HCT116 (cell line): ENCODE results near the gene MCTP2. TPM values are rescaled to one million over a fixed set of nuclear protein-coding genes. Genes with fewer than 3 reads are reported as not detected.

Source experiments
- ATAC-seq: fragments of 200-7000 bp; cut with Tn5 transposase; 2 replicates; pipeline ENCODE4 v1.9.1; 2020; ENCODE audit warnings: mild to moderate bottlenecking, moderate library complexity
- BruUV-seq: library from RNA; stranded (reverse); fragments of 400-500 nt; replicated peaks from 2 replicates; lab custom pipeline; 2021; lab: Mats Ljungman, UMichigan
- CTCF ChIA-PET: fragments of 300-600 bp; sonication (Branson Sonifier 250); formaldehyde crosslinking; loops from one replicate; lab custom pipeline; 2021; ENCODE audit warnings: antibody characterized with exemption; lab: Charles Lee
- POLR2A ChIA-PET: fragments of 300-600, 350-600 bp; sonication (Branson Sonifier 250); formaldehyde crosslinking; loops from one replicate; lab custom pipeline; 2021; ENCODE audit warnings: antibody characterized with exemption; lab: Charles Lee
- RAD21 ChIA-PET, 2 experiments: fragments of 300-600 bp; sonication (Branson Sonifier 250); formaldehyde crosslinking; loops; one replicate each; lab custom pipeline; 2023; ENCODE audit warnings: low total read pairs in 2 of 2; ENCODE audit not compliant: uncharacterized antibody in 2 of 2, unreplicated experiment in 2 of 2, low non-redundant PET in 1 of 2; lab: Charles Lee
- DNase-seq: peaks from one replicate; pipeline ENCODE4 v3.0.0-alpha.2; 2010; ENCODE audit warnings: low read depth, low spot score
- H2AFZ ChIP-seq: fragments of 200-600 bp; shearing (Covaris generic), sonication (generic); 2 replicates; pipeline ENCODE4 v1.6.1; 2017; ENCODE audit warnings: low read depth, mixed run types, mixed read lengths, antibody characterized with exemption, low read length; ENCODE audit not compliant: poor library complexity, severe bottlenecking
- H3K27ac ChIP-seq: 2 replicates; pipeline ENCODE4 v1.5.1; 2012; ENCODE audit warnings: low read depth, low read length
- H3K27me3 ChIP-seq: fragments of 200-600 bp; sonication (generic); 2 replicates; pipeline ENCODE4 v1.6.1; 2016; ENCODE audit warnings: mixed run types, low read length, mixed read lengths; ENCODE audit not compliant: insufficient read depth
- H3K36me3 ChIP-seq, 2 experiments: fragments of 200-500 bp in 1 of 2; fragments of 200-600 bp in 1 of 2; sonication (Bioruptor generic) in 1 of 2; sonication (generic) in 1 of 2; 2 replicates each; pipeline versions ENCODE4 v1.5.1 to v1.6.1; 2014 to 2016; ENCODE audit warnings: low read length in 2 of 2, inconsistent platforms in 1 of 2, mixed read lengths in 1 of 2, mixed run types in 1 of 2; ENCODE audit not compliant: insufficient read depth in 2 of 2, control insufficient read depth in 1 of 2
- H3K4me1 ChIP-seq, 2 experiments: fragments of 200-600 bp in 1 of 2; sonication (generic) in 1 of 2; 2 replicates each; pipeline versions ENCODE4 v1.5.1 to v1.6.1; 2012 to 2017; ENCODE audit warnings: low read length in 2 of 2, inconsistent platforms in 1 of 2, mild to moderate bottlenecking in 1 of 2, mixed read lengths in 1 of 2, mixed run types in 1 of 2, moderate library complexity in 1 of 2; ENCODE audit not compliant: insufficient read depth in 2 of 2, control insufficient read depth in 1 of 2
- H3K4me2 ChIP-seq: fragments of 200-600 bp; sonication (generic); 2 replicates; pipeline ENCODE4 v1.6.1; 2017; ENCODE audit warnings: mixed run types, low read length, mixed read lengths
- H3K4me3 ChIP-seq, 2 experiments: fragments of 200-600 bp in 1 of 2; sonication (generic) in 1 of 2; replicated peaks in 1 of 2; 2 replicates each; pipeline ENCODE4 v1.5.1; 2011 to 2016; ENCODE audit warnings: low read length in 2 of 2, control low read depth in 1 of 2, low read depth in 1 of 2, mild to moderate bottlenecking in 1 of 2, mixed read lengths in 1 of 2, mixed run types in 1 of 2
- H3K79me2 ChIP-seq: fragments of 200-600 bp; sonication (generic); 2 replicates; pipeline ENCODE4 v1.6.1; 2017; ENCODE audit warnings: mild to moderate bottlenecking, mixed run types, low read length, moderate library complexity, mixed read lengths; ENCODE audit not compliant: insufficient read depth
- H3K9ac ChIP-seq: fragments of 200-600 bp; sonication (generic); 2 replicates; pipeline ENCODE4 v1.6.1; 2016; ENCODE audit warnings: low read length, mixed read lengths
- H3K9me2 ChIP-seq: fragments of 200-600 bp; sonication (generic), shearing (Covaris generic); 2 replicates; pipeline ENCODE4 v1.6.1; 2017; ENCODE audit warnings: mixed run types, mild to moderate bottlenecking, moderate library complexity; ENCODE audit not compliant: insufficient read depth
- H3K9me3 ChIP-seq, 2 experiments: fragments of 200-500 bp in 1 of 2; fragments of 200-600 bp in 1 of 2; sonication (Bioruptor generic) in 1 of 2; sonication (generic) in 1 of 2; 2 replicates each; pipeline ENCODE4 v1.6.1; 2014 to 2017; ENCODE audit warnings: low read length in 2 of 2, mixed read lengths in 2 of 2, inconsistent platforms in 1 of 2, low read depth in 1 of 2, mild to moderate bottlenecking in 1 of 2, mixed run types in 1 of 2, moderate library complexity in 1 of 2; ENCODE audit not compliant: control insufficient read depth in 1 of 2, insufficient read depth in 1 of 2
- H4K20me1 ChIP-seq: fragments of 200-600 bp; sonication (generic), shearing (Covaris generic); 2 replicates; pipeline ENCODE4 v1.6.1; 2017; ENCODE audit warnings: mixed run types, mild to moderate bottlenecking, moderate library complexity; ENCODE audit not compliant: insufficient read depth
- ELF1 ChIP-seq: IDR thresholded peaks from 2 replicates; pipeline ENCODE4 v1.6.1; 2012; ENCODE audit warnings: low read depth, borderline replicate concordance
- EZH2 ChIP-seq: fragments of 200-600 bp; sonication (generic); IDR thresholded peaks from 2 replicates; pipeline ENCODE4 v1.6.1; 2017; ENCODE audit warnings: antibody characterized with exemption, mixed run types
- EZH2phosphoT487 ChIP-seq: fragments of 200-600 bp; IDR thresholded peaks from 2 replicates; pipeline ENCODE4 v1.6.1; 2018; ENCODE audit warnings: antibody characterized with exemption, borderline replicate concordance
- JUND ChIP-seq: IDR thresholded peaks from 2 replicates; pipeline ENCODE4 v1.6.1; 2012
- SIN3A ChIP-seq: IDR thresholded peaks from 2 replicates; pipeline ENCODE4 v1.6.1; 2012; ENCODE audit warnings: low read depth
- SP1 ChIP-seq: IDR thresholded peaks from 2 replicates; pipeline ENCODE4 v1.6.1; 2012; ENCODE audit warnings: low read depth
- ZFX ChIP-seq: fragments of 450-650 bp; IDR thresholded peaks from 2 replicates; pipeline ENCODE4 v1.6.1; 2017
- ZNF274 ChIP-seq: fragments of 200-500 bp; sonication (Bioruptor generic); IDR thresholded peaks from 2 replicates; pipeline ENCODE4 v1.6.1; 2014; ENCODE audit warnings: mild to moderate bottlenecking, low read depth, low read length, inconsistent platforms
- intact Hi-C: fragments of 100-400 bp; cut with micrococcal nuclease; formaldehyde crosslinking; loops from 2 replicates; pipeline ENCODE4 v1.10.0; 2022
- total RNA-seq: library from RNA; stranded (reverse); gene quantifications from one replicate; pipeline ENCODE4 v1.2.1, GENCODE V29; 2021; ENCODE audit not compliant: unreplicated experiment
- TF ChIP-seq, protein P1 (sequence below), 3 experiments: fragments of 200-600 bp in 1 of 3; sonication (generic) in 1 of 3; IDR thresholded peaks in 2 of 3; conservative IDR thresholded peaks in 1 of 3; 2 replicates each; pipeline ENCODE4 v1.5.1; 2012 to 2017; ENCODE audit warnings: low read depth in 2 of 3, low read length in 2 of 3, antibody characterized with exemption in 1 of 3, borderline replicate concordance in 1 of 3, control low read depth in 1 of 3, mild to moderate bottlenecking in 1 of 3, mixed read lengths in 1 of 3, mixed run types in 1 of 3, moderate library complexity in 1 of 3; ENCODE audit not compliant: insufficient read depth in 1 of 3
- TF ChIP-seq, protein P2 (sequence below): IDR thresholded peaks from 2 replicates; pipeline ENCODE4 v1.6.1; 2012; ENCODE audit warnings: low read depth
- TF ChIP-seq, protein P3 (sequence below): IDR thresholded peaks from 2 replicates; pipeline ENCODE4 v1.6.1; 2011; ENCODE audit warnings: mild to moderate bottlenecking, low read length, moderate library complexity; ENCODE audit not compliant: insufficient replicate concordance; ENCODE audit errors: extremely low read depth

The MCTP2 gene
- total RNA-seq, 1 experiment from 2014 or later = 12.9 TPM

DNA sequence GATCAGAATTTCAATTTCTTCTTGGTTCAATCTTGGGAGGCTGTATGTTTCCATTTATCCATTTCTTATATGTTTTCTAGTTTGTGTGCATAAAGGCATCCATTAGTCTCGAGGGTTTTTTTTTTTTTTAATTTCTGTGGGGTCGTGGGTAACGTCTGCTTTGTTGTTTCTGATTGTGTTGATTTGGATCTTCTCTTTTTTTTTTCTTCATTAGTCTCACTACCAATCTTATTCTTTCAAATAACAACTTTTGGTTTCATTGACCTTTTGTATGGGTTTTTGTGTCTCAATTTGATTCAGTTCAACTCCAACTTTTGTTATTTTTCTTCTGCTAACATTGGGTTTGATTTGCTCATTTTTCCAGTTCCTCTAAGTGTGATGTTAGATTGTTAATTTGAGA lies 48.9 kb downstream of the MCTP2 start:
- H3K4me2 ChIP-seq = no peak overlapping the region
- H3K9me2 ChIP-seq = no peaks in the 10 kb centered on the region
- ChIA-PET POLR2A (no interaction called here), RAD21 (no interaction called here), CTCF (no interaction called here)
- no TSS peak for BruUV-seq
- H3K9ac ChIP-seq = no peak overlapping the region
- no peaks in the 10 kb centered on the region for H4K20me1 ChIP-seq
- DNase-seq (no peak), ATAC-seq (no peak)
- H3K4me3 ChIP-seq = no peak overlapping the region
- no peaks in the 10 kb centered on the region for H3K79me2 ChIP-seq
- H3K4me1 ChIP-seq = no peaks in the 10 kb centered on the region
- no peaks in the 10 kb centered on the region for H3K36me3 ChIP-seq
- no peaks in the 10 kb centered on the region for H3K9me3 ChIP-seq
- no peak overlapping the region for H3K27ac ChIP-seq
- no peak overlapping the region for H2AFZ ChIP-seq
- H3K27me3 ChIP-seq = no peaks in the 10 kb centered on the region
- no peak for TF ChIP-seq SIN3A
- TF ChIP-seq ZNF274 = no peak
- no peak for TF ChIP-seq EZH2
- intact Hi-C loops = no loop called here

DNA sequence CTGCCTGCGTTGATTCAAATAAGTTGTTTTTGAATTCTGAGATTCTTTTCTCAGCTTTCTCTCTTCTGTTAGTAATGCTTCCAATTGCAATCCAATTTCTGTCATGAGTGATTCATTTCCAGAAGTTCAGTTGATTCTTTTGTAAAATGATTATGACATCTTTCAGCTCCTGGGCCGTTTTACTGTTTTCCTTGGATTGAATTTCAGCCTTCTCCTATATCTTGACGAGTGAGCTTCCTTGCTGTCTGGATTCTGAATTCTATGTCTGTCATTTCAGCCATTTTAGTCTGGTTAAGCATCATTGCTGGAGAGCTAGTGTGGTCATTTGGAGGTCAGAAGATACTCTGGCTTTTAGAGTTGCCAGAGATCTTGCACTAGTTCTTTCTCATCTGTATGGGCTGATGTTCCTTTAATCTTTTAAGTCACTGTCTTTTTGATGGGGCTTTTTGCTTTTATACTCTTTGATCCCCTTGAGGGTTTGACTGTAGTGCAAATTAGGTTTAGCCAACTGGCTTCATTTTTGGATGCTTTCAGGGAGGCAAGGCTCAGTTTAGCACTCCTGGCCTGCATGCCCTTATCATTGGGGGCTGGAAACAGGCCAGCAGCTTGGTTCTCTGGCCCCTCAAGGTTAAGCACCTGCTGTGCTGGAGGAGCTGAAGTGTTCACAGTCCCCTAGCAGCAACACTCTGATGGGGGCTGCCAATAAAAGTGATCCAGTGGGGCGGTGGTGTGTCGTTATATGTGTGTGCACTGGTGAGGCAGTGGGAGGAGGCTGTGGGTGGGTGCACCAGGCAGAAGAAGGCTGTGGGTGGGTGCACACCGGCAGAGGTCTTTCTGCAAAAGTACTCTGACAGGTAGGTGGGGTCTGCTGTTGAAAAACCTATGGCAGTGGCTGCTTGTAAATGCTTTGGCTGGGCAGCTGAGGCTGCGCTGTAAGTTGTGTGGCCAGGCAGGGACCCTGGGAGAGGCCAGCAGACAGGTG lies 51.2 kb downstream of the MCTP2 start:
- ATAC-seq (no peak), DNase-seq (no peak)
- H3K9me2 ChIP-seq = no peaks in the 10 kb centered on the region
- H3K79me2 ChIP-seq = no peaks in the 10 kb centered on the region
- H2AFZ ChIP-seq = no peak overlapping the region
- no peaks in the 10 kb centered on the region for H3K9me3 ChIP-seq
- no peak overlapping the region for H3K9ac ChIP-seq
- no TSS peak for BruUV-seq
- POLR2A ChIA-PET = no interaction called here
- no peak overlapping the region for H3K4me2 ChIP-seq
- no peak overlapping the region for H3K27ac ChIP-seq
- H3K4me1 ChIP-seq = no peaks in the 10 kb centered on the region
- no peaks in the 10 kb centered on the region for H3K27me3 ChIP-seq
- intact Hi-C loops = no loop called here
- CTCF ChIA-PET = no interaction called here
- no peaks in the 10 kb centered on the region for H3K36me3 ChIP-seq
- RAD21 ChIA-PET = no interaction called here
- H4K20me1 ChIP-seq = no peaks in the 10 kb centered on the region
- no peak overlapping the region for H3K4me3 ChIP-seq
- TF ChIP-seq, protein P1, sequence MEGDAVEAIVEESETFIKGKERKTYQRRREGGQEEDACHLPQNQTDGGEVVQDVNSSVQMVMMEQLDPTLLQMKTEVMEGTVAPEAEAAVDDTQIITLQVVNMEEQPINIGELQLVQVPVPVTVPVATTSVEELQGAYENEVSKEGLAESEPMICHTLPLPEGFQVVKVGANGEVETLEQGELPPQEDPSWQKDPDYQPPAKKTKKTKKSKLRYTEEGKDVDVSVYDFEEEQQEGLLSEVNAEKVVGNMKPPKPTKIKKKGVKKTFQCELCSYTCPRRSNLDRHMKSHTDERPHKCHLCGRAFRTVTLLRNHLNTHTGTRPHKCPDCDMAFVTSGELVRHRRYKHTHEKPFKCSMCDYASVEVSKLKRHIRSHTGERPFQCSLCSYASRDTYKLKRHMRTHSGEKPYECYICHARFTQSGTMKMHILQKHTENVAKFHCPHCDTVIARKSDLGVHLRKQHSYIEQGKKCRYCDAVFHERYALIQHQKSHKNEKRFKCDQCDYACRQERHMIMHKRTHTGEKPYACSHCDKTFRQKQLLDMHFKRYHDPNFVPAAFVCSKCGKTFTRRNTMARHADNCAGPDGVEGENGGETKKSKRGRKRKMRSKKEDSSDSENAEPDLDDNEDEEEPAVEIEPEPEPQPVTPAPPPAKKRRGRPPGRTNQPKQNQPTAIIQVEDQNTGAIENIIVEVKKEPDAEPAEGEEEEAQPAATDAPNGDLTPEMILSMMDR (IDR thresholded peaks at IDR 0.05 in 2 of 3, conservative IDR thresholded peaks at IDR 0.05 in 1 of 3; ENCODE audit: borderline replicate concordance in 1 of 3, insufficient read depth in 1 of 3, low read depth in 2 of 3, low read length in 2 of 3) = no peak
- no peak for TF ChIP-seq ELF1
- no peak for TF ChIP-seq EZH2
- TF ChIP-seq, protein P2, sequence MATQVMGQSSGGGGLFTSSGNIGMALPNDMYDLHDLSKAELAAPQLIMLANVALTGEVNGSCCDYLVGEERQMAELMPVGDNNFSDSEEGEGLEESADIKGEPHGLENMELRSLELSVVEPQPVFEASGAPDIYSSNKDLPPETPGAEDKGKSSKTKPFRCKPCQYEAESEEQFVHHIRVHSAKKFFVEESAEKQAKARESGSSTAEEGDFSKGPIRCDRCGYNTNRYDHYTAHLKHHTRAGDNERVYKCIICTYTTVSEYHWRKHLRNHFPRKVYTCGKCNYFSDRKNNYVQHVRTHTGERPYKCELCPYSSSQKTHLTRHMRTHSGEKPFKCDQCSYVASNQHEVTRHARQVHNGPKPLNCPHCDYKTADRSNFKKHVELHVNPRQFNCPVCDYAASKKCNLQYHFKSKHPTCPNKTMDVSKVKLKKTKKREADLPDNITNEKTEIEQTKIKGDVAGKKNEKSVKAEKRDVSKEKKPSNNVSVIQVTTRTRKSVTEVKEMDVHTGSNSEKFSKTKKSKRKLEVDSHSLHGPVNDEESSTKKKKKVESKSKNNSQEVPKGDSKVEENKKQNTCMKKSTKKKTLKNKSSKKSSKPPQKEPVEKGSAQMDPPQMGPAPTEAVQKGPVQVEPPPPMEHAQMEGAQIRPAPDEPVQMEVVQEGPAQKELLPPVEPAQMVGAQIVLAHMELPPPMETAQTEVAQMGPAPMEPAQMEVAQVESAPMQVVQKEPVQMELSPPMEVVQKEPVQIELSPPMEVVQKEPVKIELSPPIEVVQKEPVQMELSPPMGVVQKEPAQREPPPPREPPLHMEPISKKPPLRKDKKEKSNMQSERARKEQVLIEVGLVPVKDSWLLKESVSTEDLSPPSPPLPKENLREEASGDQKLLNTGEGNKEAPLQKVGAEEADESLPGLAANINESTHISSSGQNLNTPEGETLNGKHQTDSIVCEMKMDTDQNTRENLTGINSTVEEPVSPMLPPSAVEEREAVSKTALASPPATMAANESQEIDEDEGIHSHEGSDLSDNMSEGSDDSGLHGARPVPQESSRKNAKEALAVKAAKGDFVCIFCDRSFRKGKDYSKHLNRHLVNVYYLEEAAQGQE = no peak
- no peak for TF ChIP-seq SP1
- TF ChIP-seq ZFX = no peak
- TF ChIP-seq EZH2phosphoT487 = no peak
- TF ChIP-seq SIN3A = no peak
- TF ChIP-seq, protein P3, sequence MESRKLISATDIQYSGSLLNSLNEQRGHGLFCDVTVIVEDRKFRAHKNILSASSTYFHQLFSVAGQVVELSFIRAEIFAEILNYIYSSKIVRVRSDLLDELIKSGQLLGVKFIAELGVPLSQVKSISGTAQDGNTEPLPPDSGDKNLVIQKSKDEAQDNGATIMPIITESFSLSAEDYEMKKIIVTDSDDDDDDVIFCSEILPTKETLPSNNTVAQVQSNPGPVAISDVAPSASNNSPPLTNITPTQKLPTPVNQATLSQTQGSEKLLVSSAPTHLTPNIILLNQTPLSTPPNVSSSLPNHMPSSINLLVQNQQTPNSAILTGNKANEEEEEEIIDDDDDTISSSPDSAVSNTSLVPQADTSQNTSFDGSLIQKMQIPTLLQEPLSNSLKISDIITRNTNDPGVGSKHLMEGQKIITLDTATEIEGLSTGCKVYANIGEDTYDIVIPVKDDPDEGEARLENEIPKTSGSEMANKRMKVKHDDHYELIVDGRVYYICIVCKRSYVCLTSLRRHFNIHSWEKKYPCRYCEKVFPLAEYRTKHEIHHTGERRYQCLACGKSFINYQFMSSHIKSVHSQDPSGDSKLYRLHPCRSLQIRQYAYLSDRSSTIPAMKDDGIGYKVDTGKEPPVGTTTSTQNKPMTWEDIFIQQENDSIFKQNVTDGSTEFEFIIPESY = no peak
- no peak for TF ChIP-seq JUND
